DMS114 treated with DMSO at 0.1 percent for 48 hours (cell line): ENCODE data around the gene ADH5.
"Not testable (repeated sequence)": the region's sequence is repeated elsewhere in the genome, so short reads cannot be mapped to it uniquely, and the experiment has no call there.

Experiments used
- DNase-seq: peaks from one replicate; lab custom pipeline; 2025; ENCODE audit not compliant: unreplicated experiment; lab: John Stamatoyannopoulos, UW

ADH5 gene

GRCh38 chr4:99088481-99089365, at the start of gene ADH5:
TSS of gene ADH5 (minus strand) at chr4:99088788. CDS start at chr4:99088700, 88 bp downstream.
- peak; percentile 18 for DNase-seq

DNA sequence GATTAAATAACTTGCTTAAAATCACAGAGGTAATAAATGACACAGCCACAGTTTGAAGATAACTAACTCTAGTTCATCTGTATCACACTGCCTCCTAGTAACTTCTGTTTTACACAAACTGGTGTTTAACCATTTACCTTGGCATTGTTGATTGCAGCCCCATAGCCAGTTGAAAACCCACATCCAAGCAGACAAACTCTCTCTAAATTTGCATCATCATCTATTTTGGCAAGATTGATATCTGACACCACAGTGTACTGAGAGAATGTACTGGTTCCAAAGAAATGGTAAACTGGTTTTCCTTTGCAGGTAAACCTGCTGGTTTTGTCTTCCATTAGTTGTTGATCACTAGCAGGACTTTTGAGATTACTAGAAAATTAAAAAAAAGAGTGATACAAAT, 47.7 kb upstream of the ADH5 start:
- no peak for DNase-seq

DNA sequence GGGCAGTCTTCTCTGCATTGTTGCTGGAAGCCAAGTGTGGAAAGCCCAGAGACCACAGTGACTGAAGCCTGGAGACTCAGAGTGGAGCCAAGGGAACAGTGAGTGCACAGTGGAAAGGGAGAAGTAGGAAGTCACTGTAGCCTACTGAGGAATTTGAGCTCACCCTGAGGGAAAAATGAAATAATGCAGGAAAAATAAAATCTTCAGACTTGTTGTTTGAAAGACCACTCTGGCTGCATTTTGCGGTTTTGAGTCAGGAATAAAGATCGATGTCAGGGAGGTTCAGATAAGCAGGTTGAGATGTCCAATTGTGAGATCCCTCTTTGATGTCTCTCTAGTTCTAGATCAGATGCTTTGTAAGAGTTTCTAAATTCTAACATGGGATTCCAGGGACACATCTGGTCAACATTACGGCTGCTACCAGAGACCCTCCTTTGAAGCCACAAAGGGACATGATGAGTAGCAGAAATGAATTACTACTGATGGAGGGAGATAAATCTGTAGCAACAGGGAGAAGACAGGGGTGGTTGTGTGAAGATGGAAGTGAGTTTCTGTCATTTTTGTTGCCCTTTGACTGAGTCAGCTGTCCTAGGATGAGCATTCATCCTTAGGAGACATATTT, 47.1 kb upstream of the ADH5 start:
- no peak for DNase-seq

GRCh38 chr4:99134586-99134985, 46.0 kb upstream of the ADH5 start:
- DNase-seq = no peak

GRCh38 chr4:99131378-99131777, 42.8 kb upstream of the ADH5 start:
- DNase-seq = no peak

DNA sequence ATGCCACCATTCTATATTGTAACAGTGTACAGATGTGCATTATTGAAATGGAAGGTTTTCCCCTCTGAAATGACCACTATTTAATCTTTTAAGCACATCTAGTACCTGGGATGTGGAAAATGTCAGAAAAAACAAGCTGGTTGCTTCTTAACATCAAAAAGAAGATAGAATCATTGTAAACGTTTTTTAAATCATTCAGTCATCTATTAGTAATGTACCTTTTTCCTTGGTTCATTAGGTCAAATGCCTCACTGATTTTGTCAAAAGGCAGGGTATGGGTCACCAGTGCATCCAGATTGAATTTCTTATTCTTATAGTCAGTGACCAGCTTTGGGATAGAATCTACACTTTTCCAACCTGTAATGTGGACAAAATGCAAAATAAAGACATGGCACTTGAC, 37.8 kb upstream of the ADH5 start:
- no peak for DNase-seq

- no peak for DNase-seq
Observed at GRCh38 chr4:99121008-99121407, 32.4 kb upstream of the ADH5 start.

- DNase-seq = no peak
Observed at GRCh38 chr4:99120501-99120900, 31.9 kb upstream of the ADH5 start.

DNA sequence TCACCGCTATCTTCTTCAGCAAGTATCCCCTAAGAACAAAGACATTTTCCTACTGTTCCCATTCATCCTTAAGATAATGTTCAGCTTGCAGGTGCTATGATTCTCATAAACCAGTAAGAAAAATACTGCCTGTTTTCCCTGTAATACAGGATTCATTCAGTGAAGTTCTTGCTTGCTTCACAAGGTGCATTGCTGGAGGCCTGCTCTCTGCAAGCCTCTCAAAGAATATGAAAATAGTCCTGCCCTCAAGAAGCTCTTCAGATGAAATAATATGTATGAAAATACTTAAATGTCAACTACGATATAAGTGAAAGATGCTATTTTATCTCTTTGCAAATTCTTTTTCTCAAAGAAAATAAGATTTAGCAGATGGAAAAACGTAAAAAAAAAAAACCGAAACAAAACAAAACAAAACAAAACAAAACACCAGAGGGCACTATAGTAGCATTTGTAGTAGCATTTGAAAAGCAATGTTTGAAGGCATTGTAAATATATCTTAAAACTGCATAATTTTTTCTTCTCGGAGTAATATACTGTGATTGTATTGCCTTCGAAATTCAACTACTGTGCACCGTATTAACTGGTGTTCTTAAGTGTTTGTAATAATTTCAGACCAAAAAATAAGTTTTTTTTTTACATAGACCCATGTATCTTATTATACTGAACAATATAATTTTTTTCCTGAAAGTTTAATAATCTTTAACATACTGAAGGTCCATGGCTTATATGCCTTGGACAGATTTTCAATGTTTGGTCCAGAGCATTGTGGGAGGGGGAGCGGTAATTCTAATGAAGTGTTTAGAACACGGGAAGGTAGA, 29.5 kb upstream of the ADH5 start:
- no peak for DNase-seq

- DNase-seq = not testable (repeated sequence)
Observed at GRCh38 chr4:99117122-99117841, 28.7 kb upstream of the ADH5 start.

- not testable (repeated sequence) for DNase-seq
Observed at GRCh38 chr4:99109286-99109685, 20.7 kb upstream of the ADH5 start.

DNA sequence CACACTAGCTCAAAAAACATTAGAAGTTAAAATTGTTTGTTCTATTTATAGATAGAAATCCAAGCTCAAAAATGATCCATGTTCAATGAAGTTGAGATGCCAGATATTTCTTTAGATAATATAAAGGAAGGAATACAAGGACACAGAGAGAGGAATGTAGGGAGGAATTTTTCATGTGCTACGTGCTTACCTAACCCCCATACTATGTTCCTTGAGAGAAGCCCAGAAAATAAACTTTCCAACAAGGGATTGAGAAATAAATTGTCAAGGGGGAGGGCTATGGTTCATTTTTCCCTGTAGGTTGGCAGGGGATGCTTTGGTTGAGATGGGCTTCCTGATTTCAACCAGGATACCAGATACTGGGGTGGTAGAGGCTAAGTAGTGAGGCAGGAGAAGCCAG, 15.6 kb upstream of the ADH5 start:
- no peak for DNase-seq

DNA sequence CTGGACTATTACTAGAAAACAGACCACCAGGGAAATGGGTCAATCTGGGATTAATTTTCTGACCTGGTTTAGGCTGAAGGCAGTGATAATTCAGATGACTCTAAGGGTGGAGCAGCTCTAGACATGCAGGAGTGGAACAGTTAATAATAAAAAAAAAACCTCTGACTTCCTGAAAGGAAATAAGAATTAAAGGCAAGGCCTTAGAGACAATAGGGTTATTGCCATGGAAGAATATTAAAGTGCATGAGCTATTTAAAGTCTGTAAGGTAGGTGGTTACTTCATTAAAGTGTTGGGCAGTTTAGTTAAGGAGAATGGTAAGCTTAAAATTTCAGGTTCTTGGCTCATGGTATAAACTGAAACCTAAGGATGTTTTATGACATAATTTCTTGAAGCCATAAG, 14.6 kb upstream of the ADH5 start:
- DNase-seq = no peak

DNA sequence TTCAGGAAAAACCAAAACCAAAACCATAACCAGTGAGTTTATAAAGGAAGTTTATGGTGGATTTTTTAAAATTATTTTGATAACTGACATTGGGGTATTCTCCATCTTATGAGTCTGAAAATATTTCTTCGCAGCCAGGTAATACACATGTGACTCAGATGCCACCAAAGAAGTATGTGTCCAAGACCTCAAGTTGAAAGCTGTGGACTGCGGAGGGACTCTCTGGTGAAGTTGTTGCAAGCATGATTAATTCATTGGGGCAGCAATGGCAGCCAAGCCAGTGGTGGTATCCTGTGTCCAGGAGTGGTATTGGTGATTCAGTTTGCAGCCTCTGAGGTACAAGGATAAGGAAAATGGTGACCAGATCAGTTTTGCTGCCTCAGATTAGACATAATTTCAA, 14.0 kb upstream of the ADH5 start:
- DNase-seq = no peak

GRCh38 chr4:99100876-99101275, 12.3 kb upstream of the ADH5 start:
- no peak for DNase-seq

DNA sequence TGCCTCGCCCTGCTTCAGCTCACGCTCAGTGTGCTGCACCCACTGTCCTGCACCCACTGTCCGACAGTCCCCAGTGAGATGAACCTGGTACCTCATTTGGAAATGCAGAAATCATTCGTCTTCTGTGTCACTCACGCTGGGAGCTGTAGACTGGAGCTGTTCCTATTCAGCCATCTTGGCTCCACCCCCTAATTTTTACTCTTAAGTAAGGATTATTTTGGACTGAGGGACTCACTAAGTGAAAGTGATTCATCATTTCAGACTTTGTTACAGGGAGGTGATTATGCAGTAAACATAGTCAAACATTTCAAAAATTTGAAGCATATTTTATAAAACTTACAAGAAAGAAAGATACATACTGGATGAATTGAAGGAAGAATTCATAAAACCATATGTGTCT, 11.2 kb upstream of the ADH5 start:
- DNase-seq = not testable (repeated sequence)

GRCh38 chr4:99099311-99099710, 10.7 kb upstream of the ADH5 start:
- DNase-seq = no peak

GRCh38 chr4:99091841-99092240, 3.3 kb upstream of the ADH5 start:
- not testable (repeated sequence) for DNase-seq

- DNase-seq = no peak
Observed at GRCh38 chr4:99091216-99091575, 2.6 kb upstream of the ADH5 start.

DNA sequence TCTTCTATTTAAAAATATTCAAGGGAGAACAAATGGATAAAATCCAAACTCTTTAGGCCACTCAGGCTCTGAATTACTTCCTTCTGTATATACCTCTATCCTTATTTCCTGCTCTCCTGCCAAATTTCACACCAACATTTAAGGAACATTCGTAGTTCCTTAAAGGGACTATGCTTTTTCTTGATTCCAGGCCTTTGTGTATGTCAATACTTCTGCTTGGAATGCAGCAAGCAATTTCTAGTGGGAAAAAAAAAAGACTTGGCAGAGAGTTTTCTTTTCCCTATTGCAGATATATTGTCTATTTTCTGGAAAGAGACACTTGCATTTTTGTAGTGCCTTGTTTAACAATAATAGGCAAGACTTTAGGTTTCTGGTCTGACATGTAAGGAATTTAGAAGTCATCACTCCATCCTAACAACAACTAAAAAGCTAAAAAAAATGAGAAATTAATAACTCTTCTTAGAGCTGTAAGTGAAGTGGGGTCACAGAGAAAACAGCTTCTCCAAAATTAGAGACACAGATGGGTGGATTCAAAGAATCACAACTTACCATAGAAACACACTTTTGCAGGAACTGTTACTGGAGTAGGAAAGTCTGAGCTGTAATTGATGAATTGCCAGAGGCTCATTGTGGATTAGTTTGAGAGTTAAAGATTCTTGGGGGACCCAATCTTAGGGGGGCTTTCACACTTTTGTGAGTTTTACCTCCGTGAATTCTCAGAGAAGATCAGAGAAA, 2.1 kb upstream of the ADH5 start:
- no peak for DNase-seq
